Skin of body (tissue), 2 donors: ENCODE measurements around the gene CAMK2D. TPM values are rescaled to one million over a fixed set of nuclear protein-coding genes. Genes with fewer than 3 reads are reported as not detected.
A peak's percentile ranks its signal among the peaks of the same experiment; 100 is the strongest.
"Not testable (repeated sequence)": the region's sequence is repeated elsewhere in the genome, so short reads cannot be mapped to it uniquely, and the experiment has no call there.

Source experiments
- DNase-seq: peaks from one replicate; lab custom pipeline; 2025; lab: John Stamatoyannopoulos, UW
- total RNA-seq: library from RNA; depleted of rRNA; stranded (reverse); fragments of >200 nt; gene quantifications from one replicate; pipeline ENCODE4 v1.2.3, GENCODE V29; 2014

The CAMK2D gene
- total RNA-seq, 1 donor from 2014 or later, result 92.6 TPM

DNA sequence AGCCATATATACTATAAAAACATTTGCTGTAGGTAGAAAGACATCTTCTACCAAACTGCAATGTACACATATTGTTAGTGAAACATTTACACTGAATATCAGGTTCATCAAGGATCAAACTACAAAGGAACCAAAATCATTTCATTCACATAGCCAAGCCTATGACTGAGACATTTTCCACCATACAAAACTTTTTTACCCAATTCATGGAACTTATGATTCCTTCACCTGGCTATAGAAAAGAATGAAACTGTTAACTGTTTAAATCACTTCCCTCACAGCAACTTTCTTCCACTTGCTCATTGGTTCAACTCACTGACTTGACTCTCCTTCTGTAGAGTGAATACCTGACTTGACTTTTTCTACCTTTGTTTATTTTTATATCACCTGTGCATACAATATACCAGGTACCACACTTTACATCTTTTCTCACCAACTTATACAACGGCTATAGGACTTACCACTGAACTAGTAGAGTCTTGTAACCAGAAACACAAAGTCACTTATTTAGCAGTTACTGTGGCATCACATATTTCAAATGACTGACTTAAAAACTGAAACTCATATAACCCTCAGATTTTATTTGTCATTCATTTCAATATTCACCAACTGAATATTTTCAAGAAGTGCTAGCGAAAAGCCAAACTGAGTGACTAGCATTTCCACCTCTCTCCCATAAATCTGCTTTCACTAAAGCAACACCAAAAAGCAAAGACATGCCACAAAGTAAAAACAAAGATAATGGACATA lies 30.9 kb downstream of the CAMK2D start:
- no peak for DNase-seq

DNA sequence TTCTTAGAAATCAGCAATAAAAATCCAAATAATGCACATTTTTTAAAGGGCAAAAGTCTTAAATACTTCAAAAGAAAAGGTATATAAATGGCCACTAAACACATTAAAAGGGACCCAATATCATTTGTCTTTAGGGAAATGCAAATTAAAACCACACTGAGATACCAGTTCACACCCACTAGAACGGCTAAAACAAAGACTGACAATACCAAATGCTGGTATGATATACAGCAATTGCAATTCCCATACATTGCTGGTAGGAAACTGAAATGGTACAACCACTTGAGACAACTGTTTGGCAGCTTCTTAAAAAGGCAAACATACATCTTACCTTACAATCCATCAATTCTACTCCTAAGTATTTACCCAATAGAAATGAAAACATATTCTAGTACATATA lies 33.7 kb downstream of the CAMK2D start:
- no peak for DNase-seq

DNA sequence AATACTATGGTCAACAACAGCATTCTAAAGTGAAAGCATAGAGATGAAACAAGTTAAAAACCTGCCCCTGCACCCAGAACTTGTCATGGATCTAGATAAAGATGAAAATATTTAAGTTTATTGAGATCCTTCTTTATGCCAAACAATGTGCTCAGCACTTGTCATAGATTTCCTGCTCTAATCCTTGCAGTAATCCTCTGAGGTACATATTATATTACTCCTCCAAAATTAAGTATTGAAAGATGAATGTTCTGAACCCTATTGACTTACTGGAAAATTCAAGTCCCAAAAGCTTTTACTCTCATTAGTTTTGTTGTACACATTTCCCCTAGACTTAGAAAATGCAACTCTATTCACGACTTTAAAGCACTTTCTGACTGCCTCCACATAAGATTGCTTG lies 35.6 kb downstream of the CAMK2D start:
- no peak for DNase-seq

DNA sequence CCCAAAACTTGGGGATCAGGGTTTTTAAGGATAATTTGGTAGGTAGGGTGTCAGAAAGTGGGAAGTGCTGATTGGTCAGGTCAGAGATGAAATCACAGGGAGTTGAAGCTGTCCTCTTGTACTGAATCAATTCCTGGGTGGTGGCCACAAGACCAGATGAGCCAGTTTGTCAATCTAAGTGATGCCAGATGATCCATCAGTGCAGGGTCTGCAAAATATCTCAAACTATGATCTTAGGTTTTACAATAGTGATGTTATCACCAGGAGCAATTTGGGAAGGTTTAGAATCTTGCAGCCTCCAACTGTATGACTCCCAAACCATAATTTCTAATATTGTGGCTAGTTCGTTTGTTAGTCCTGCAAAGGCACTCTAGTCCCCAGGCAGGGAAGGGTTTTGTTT lies 43.3 kb downstream of the CAMK2D start:
- no peak for DNase-seq

DNA sequence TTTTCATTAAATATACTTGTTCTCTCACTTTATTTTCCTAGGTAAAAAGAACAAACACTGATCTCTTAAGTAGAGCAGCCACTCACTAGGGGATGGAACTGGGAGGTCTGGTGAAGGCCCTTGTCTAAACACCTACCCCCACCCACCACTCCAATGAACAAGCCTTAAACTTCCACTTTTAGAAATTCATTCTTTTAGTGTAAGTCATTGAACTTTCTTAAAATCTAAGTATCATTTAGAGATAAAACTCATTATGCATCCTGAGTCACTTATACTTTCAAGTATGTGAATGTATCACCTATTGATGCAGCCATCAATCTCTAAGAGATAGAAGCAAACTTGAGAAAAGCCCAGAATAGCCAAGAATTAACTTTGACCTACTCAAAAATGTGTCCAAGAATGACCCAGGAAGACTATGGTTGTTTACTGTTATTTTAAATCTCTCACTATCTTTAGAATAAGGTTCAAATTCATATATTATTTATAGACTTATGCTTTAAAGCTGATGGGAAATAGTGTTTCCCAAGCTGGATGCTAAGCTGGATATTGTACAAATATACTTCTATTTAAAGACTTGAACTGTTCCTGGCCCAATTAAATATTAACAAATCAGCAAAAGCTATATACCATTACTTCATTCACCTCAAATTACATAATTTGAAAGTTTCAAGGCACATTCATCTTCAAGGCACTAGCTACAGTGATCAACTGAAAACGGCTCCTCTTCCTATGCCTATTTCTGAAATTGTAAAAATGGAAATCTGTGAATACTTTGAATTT lies 49.5 kb downstream of the CAMK2D start:
- DNase-seq, result no peak

DNA sequence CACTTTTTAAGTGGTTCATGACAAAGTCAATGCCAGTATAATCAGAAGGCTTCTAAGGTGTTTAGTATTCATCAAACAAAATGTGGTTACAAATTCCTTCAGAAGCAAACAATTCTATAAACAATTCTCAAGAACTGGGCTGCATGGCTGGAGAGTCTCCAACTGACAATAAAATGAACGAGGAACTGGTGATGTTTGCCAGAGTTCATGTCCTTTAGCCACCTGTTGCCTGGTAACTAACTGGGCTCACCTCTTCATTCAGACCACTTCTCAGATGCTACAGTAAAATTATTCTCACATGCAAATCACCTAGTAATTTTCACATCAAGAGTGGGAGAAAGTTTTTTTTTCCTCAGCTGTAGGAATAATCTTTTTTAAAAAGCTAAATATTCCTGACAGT lies 53.3 kb downstream of the CAMK2D start:
- no peak for DNase-seq

DNA sequence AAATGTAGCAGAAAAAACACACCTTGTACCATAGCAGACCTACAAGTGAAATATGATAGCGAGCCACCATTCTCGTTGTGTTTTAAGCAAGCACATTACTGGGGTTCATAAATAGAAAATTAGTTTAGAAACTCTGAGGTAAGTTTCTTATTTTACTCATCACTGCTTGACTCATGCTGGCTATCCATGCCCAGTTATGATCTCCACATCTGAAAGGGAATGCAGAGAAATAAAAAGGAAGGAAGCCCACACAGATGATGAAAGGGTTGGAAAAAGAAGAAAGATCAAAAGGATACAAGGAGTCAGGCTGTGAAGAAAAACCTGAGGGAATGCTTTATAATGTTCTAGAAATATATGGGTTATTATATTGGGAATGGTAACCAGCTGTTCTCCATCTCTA lies 54.5 kb downstream of the CAMK2D start:
- no peak for DNase-seq

DNA sequence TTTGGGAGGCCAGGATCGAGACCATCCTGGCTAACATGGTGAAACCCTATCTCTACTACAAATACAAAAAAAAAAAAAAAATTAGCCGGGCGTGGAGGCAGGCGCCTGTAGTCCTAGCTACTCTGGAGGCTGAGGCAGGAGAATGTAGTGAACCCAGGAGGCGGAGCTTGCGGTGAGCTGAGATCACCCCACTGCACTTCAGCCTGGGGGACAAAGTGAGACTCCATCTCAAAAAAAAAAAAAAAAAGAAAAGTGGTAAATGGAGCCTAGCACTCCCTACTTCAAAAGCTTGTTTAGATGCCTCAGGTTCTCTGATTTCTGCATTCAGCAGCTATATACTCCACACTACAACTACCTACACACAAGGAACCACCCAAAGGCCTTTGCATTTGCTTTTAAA lies 56.4 kb downstream of the CAMK2D start:
- not testable (repeated sequence) for DNase-seq

DNA sequence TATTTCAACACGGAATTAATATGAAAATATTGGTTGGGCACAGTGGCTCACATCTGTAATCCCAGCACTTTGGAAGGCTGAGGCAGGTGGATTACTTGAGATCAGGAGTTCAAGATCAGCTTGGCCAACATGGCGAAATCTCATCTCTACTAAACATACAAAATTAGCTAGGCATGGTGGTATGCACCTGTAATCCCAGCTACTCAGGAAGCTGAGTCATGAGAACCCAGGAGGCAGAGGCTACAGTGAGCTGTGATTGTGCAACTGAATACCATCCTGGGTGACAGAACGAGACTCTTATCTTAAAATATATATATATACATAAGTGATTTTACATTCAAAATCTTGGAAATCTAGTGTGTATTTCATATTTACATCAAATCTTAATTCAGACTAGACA lies 58.9 kb downstream of the CAMK2D start:
- DNase-seq, result not testable (repeated sequence)

DNA sequence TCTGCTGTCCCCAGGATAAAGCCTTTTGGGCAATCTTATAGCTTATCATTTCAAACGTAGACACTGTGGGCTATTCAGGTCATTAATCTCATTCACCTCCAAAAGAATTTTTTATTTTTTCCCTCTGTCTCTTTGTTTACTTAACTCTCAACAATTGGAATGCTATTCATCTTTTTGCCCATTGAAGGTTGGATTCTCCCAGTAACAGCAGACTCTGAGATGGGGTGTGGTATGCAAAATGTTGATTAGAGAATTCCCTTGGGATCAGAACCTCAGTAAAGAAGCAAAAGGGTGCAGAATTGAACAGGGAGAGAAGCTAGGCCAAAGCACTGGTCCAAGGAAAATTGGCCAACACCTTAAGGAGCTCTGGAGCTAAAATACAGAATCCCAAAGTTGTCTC lies 60.4 kb downstream of the CAMK2D start:
- DNase-seq, result no peak

DNA sequence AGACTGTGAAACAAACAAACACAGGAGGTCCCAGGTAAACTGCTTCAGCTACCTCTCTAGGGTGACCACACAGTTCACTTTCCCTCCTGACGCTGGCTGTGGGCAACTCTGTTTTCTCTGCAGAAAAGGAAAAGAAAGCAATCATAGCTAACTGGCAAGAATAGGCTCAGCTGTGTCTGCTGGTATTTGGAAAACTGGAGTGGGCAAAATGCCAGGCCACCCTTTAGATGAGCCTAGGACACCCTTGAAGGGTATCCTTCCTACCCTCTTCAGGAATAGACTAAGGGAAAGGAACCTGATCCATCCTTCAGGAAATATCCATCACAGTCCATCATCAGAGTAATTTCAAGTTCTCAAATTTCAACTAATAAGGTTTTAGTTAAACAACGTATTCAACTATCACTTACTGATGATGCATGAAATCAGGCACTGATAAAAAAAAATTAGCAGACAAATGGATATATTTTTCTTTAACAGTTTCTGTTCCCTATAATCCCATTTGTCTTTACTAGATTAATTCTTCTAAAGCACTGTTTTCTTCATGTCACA lies 60.9 kb downstream of the CAMK2D start:
- no peak for DNase-seq

DNA sequence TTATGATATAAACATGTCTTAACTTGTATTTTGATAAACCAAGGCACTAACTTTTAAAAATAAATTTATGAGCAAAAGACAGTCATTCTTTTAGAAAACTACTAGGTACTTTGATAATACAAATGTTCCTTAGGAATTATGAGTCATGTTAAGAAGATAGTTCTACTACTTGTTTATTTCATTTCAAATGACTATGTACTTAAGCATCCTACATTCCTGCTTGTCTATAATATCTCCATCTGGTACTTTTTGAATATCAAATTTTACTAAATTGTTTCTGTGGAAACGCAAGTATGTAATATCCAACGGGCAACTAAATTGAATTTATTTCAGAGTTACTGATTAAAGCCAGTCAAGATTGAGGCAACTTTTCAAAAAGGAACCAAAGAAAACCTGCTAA lies 61.8 kb downstream of the CAMK2D start:
- no peak for DNase-seq

DNA sequence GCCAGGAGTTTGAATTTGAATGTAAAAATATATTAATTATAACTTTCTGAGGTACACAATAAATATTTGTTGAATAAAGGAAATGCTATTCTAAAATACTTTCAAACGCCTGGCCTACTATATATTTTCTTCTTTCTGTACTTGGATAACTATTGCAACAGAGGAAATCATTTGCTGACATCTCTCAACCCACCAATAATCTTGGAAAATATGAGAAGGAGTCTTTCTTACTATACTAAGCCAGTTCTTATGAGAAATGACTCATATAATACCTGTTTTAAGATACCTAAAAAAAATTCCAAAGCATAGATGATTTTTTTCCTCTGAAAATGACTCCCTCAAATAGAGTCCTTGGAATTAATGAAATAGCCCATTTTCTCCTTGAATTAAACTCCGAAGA lies 64.1 kb downstream of the CAMK2D start:
- DNase-seq, result no peak

DNA sequence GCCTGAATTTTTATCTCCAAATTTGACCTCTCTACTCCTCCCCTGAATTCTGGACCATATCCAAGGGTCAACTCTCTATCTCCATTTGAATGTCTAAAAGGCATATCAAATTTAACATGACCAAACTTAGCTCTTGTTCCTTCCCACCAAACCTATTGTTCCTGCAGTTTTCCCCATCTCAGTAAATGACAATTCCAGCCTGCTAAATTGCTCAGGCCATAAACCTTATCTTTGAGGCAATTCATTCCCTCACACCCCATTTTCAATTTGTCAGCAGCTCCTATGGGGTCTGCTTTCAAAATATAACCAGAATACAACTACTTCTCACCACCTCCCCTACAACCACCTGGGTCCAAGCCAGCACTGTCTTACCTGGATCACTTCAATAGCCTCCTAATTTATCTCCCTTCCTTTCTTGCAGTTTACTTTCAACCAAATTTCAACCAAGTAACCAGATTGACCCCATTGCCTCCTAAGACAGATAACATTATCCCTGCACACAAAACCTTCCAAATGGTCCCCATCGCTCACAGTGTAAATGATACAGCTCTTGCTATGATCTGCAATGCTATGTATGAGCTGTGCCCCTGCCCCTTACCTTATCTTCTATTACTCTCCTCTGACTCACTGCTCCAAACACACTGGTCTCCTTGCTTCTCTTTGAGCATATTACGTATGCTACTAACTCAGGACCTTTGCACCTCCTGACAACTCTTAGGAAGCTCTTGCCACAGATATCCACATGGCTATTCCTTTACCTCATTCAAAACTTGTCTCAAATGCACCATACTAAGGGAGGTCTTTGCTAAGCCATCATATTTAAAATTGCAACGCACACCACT lies 66.0 kb downstream of the CAMK2D start:
- DNase-seq, result no peak

DNA sequence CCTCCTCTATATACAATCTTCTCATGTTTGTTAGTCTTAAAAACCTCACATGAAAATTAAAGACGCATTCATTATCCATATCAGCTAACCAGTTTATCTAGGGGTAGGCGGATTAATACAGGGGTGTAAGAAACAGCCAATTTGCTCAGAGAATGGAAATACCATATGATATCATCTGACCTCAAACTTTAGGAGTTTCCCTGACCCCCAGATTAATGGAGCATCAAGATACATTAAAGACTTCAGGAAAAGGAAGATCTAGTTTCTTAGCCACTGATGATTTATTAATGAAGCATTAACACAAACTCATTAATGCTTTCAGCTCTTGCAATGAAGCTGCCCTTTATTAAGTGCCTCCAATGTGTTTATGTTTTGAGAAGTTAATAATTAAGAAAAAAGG lies 67.5 kb downstream of the CAMK2D start:
- no peak for DNase-seq

DNA sequence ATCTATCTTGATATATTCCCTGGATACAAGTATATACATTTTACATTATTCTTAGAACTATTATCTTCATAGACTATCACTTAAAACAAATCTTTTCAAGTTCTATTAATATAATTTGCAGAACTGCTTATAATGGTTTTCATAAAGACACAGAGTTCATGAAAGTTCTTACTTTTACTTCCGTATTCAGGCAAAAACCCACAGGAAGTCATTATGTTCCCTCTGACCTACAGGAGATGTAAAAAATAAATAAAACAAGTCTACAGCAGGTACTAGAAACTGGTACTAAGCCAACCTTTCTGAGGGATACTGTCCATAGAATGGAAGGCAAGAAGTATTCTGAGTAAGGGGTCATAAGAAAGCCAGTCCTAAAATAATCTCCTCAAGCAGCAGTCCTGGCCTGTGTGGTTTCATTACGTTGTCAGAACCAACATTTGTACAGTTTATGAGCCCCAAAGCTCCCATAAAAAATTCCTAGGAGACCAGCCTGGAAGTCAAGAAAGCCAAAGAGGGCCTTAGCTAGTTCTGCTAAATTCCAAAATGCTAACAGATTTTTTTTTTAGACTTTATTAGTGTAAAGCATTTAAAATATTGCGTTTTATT lies 68.6 kb downstream of the CAMK2D start:
- DNase-seq, result peak; percentile 15

DNA sequence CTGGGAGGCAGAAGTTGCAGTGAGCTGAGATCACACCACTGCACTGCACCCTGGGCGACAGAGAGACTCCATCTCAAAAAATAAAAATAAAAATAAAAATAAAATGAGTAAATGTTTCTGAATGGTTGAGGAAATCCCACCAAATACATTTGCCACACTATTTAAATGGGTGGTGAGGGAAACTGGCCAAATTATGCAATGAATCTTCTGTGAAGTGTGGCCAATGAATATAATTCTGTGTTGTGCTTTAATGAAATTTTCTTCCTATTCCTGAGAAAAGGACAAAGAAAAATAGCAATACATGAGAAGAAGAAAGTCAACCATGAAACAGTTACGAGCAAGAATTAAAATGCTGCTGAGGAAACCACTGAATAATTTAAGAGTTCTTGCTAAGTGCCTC lies 69.9 kb downstream of the CAMK2D start:
- DNase-seq, result no peak

DNA sequence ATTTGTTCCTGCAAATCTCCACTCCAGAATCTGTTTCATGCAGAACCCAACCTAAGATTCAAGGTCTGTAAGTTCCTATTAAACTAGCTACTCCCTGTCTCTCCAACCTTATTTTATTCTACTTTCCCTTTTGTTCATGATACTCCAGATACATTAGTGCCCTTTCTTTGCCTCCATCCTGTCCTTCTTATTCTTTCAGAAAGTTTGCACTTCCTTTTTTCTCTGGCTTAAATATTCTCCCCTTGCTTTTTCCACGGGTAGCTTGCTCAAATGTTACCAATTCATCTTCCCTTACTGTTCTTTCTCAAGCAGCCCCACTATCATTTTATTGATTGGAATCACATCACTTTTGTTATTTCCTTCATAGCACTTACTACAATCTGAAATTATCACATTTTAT lies 72.1 kb downstream of the CAMK2D start:
- no peak for DNase-seq

DNA sequence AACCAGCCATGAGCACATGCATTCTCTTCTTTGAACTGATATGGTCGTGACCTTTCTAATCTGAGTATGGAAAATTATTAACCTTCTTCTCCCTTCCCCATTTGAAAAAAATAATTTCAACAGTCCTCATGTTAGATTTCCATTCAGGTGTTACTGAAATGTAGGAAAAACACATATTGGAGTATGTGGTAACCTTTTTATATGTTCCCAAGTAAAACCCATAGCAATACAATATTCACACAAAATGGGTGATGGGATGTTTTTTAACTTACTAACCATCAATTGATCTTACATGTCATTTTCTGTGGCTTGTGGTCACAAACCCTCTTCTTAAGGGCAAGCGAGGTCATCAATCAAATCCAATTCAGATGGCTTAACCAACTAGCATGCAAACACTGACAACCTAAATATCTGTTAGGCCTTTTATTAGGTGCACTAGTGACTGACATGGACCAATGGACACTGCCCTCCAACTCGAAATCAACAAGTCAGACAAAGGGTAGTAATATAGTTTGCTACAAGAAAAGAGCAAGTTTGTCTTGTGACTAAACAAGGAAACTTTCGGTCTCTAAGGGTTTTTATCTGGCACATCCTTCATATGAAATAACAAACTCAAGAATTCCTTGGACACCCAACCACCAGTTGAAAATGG lies 74.3 kb downstream of the CAMK2D start:
- no peak for DNase-seq

DNA sequence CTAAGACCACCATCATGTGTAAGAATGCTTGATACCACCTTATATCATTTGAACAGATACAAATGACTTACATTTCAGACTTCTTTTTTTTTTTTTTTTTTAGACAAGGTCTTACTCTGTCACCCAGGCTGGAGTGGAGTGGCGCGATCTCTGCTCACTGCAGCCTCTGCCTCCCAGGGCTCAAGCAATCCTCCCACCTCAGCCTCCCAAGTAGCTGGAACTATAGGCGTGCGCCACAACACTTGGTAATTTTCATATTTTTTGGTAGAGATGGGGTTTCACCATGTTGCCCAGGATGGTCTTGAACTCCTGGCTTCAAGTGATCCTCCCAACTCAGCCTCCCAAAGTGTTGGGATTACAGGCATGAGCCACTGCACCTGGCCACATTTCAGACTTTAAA lies 76.4 kb downstream of the CAMK2D start:
- DNase-seq, result not testable (repeated sequence)

DNA sequence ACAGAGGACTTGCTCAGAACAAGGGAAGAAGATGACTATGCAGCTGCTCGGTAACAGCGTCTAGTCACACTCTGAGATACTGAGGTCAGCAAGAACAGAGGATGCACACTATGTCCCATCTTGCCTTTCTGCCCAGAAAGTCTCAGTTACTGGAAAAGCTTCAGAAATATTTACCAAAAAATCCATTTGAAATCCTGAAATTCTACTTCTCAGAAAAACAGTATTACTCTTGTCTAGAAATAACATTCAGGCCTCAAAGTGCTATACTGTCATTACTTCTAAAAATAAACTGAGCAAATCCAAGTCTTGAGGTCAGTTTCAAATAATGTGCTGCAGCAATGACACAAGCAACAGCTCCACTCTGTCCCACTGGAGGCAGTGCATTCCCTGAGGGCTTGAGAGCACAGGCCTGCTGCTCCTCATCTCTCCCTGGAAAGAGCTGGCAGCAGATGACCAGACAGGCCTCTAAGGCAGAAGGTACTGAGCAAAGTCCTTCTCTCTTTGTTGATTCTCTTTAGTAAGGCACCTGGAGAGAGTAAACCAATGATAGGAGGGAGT lies 76.9 kb downstream of the CAMK2D start:
- peak; percentile 9 for DNase-seq
